SH-SY5Y (cell line): ENCODE data around the gene PNMT.

Source experiments
- GATA2 ChIP-seq: IDR thresholded peaks from 2 replicates; pipeline ENCODE4 v1.6.1; 2011; ENCODE audit warnings: mild to moderate bottlenecking, low read depth, low read length
- GATA3 ChIP-seq: IDR thresholded peaks from 2 replicates; pipeline ENCODE4 v1.6.1; 2011; ENCODE audit warnings: low read depth, mild to moderate bottlenecking, low read length, moderate library complexity

- TF ChIP-seq GATA3 = no peak
- TF ChIP-seq GATA2 = no peak
Measured at GRCh38 chr17:39636587-39636926, 31.7 kb upstream of the PNMT start.
